RPMI7951 (cell line): ENCODE data around the gene SMIM41. TPM values are rescaled to one million over a fixed set of nuclear protein-coding genes. Genes with fewer than 3 reads are reported as not detected.
"Not testable (repeated sequence)": the region's sequence is repeated elsewhere in the genome, so short reads cannot be mapped to it uniquely, and the experiment has no call there.

ENCODE experiments used
- DNase-seq: peaks from one replicate; pipeline ENCODE4 v3.0.0-alpha.2; 2012; ENCODE audit warnings: low read depth
- total RNA-seq: library from RNA; depleted of rRNA; stranded (reverse); fragments of >200 nt; shearing (Covaris generic); gene quantifications from 2 replicates; pipeline ENCODE4 v1.2.3, GENCODE V29; 2014

SMIM41 gene
- total RNA-seq, 1 experiment from 2014 or later, result not detected

- no peak for DNase-seq
Measured at GRCh38 chr12:52085682-52086180, 6.2 kb downstream of the SMIM41 start.

GRCh38 chr12:52086366-52086765, 6.9 kb downstream of the SMIM41 start:
- no peak for DNase-seq

GRCh38 chr12:52086944-52087835, 7.7 kb downstream of the SMIM41 start:
- no peak for DNase-seq

GRCh38 chr12:52087961-52088820, 8.7 kb downstream of the SMIM41 start:
- DNase-seq, result no peak

- no peak for DNase-seq
Measured at GRCh38 chr12:52089491-52089890, 10.0 kb downstream of the SMIM41 start.

- no peak for DNase-seq
Measured at GRCh38 chr12:52090291-52090690, 10.8 kb downstream of the SMIM41 start.

GRCh38 chr12:52091061-52091460, 11.6 kb downstream of the SMIM41 start:
- no peak for DNase-seq

- no peak for DNase-seq
Measured at GRCh38 chr12:52091869-52092268, 12.4 kb downstream of the SMIM41 start.

- no peak for DNase-seq
Measured at GRCh38 chr12:52093346-52093745, 13.8 kb downstream of the SMIM41 start.

GRCh38 chr12:52096332-52097044, 17.0 kb downstream of the SMIM41 start:
- no peak for DNase-seq

- DNase-seq, result no peak
Measured at GRCh38 chr12:52097045-52097666, 17.7 kb downstream of the SMIM41 start.

- DNase-seq, result not testable (repeated sequence)
Measured at GRCh38 chr12:52104431-52105089, 25.1 kb downstream of the SMIM41 start.

GRCh38 chr12:52116222-52117125, 37.0 kb downstream of the SMIM41 start:
- DNase-seq, result not testable (repeated sequence)

GRCh38 chr12:52117806-52118475, 38.4 kb downstream of the SMIM41 start:
- DNase-seq, result not testable (repeated sequence)

- DNase-seq, result no peak
Measured at GRCh38 chr12:52119398-52120254, 40.1 kb downstream of the SMIM41 start.

- peak; percentile 60 for DNase-seq
Measured at GRCh38 chr12:52120951-52121823, 41.7 kb downstream of the SMIM41 start.
